Kidney capillary endothelial cell (primary cell): Measurements from ENCODE around the gene CPNE9.
"Not testable (repeated sequence)": the region's sequence is repeated elsewhere in the genome, so short reads cannot be mapped to it uniquely, and the experiment has no call there.

Source experiments
- DNase-seq: peaks from one replicate; pipeline ENCODE4 v3.0.0-alpha.2; 2018; ENCODE audit warnings: low spot score

The CPNE9 gene

GRCh38 chr3:9748031-9748430 lies 44.4 kb downstream of the CPNE9 start:
- DNase-seq = no peak

DNA sequence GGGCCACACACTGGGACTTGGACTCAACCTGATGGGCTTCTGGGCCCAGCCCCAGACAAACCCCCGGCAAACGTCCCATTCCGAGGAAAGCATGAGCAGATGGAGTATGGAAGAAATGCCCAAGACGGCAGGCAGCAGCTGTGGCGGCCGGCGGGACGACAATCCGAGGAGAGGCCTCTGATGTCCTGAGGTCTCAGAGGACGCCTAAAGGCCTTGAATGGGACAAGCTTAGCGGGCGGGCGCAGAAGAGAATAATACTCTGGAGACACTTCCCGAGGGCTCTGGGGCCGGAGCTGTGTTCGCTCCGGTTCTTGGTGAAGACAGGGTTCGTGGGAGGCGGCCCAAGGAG lies 45.6 kb downstream of the CPNE9 start:
- DNase-seq = no peak

GRCh38 chr3:9749645-9750555 lies 46.3 kb downstream of the CPNE9 start, which contains the start of gene OGG1:
Gene OGG1 (plus strand): TSS chr3:9749952. CDS start chr3:9750287, 335 bp downstream.
- peak; percentile 98 for DNase-seq

- no peak for DNase-seq
Measured at GRCh38 chr3:9750556-9751411, 47.2 kb downstream of the CPNE9 start.

DNA sequence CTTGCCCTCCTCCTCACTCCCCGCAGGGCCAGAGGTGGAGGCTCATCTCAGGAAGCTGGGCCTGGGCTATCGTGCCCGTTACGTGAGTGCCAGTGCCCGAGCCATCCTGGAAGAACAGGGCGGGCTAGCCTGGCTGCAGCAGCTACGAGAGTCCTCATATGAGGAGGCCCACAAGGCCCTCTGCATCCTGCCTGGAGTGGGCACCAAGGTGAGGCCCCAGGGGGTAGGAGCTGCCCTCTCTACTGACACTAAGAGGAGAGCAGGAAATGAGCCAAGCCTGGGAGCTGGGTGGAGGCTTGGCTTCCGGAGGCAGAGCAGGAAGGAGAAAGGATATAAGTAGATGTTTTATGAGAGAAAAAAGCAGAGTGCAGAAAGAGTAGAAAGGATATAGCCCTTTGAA lies 51.0 kb downstream of the CPNE9 start:
- DNase-seq = no peak

GRCh38 chr3:9757427-9757826 lies 53.8 kb downstream of the CPNE9 start:
- no peak for DNase-seq

GRCh38 chr3:9760779-9761505 lies 57.3 kb downstream of the CPNE9 start:
- no peak for DNase-seq

- DNase-seq = no peak
Measured at GRCh38 chr3:9761919-9762318, 58.3 kb downstream of the CPNE9 start.

- no peak for DNase-seq
Measured at GRCh38 chr3:9762871-9763270, 59.2 kb downstream of the CPNE9 start.

GRCh38 chr3:9765865-9766264 lies 62.2 kb downstream of the CPNE9 start:
- DNase-seq = no peak

DNA sequence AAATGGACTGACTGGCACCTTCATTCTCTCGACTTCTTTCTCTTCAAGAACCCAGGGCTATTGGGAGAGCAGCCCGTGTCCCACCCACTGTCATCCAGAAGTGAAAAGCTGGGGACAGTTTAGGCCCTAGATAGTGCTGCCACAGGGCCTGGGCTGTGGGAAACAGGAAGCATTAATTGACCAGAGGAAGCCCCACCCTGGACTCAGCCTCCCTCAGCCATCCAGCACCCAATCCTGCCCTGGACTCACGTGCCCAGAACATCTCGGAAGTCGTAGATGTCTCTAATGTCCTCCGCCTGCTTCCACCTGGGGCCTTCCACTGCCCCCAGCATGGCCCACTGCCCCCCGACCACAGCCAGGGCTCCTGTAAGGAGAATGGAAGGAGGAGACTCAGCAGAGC lies 63.8 kb downstream of the CPNE9 start:
- no peak for DNase-seq

GRCh38 chr3:9768141-9768775 lies 64.6 kb downstream of the CPNE9 start:
- no peak for DNase-seq

DNA sequence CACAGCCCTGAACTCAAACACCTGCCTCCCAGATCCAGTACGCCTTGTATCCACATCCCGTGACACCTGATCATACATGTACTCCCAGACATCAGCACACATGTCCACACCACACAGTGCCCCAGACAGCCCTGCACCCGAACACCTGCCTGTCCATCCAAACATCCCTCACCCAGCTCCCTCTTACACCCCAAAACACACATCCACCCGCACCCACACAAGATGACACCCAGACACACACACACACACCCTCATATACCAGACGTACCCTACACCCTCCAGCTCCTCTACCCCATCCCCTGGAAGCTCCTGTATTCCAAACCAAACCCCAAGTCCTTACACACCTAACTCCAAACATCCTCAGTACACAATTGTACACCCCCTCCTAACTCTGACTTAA lies 65.4 kb downstream of the CPNE9 start:
- no peak for DNase-seq

DNA sequence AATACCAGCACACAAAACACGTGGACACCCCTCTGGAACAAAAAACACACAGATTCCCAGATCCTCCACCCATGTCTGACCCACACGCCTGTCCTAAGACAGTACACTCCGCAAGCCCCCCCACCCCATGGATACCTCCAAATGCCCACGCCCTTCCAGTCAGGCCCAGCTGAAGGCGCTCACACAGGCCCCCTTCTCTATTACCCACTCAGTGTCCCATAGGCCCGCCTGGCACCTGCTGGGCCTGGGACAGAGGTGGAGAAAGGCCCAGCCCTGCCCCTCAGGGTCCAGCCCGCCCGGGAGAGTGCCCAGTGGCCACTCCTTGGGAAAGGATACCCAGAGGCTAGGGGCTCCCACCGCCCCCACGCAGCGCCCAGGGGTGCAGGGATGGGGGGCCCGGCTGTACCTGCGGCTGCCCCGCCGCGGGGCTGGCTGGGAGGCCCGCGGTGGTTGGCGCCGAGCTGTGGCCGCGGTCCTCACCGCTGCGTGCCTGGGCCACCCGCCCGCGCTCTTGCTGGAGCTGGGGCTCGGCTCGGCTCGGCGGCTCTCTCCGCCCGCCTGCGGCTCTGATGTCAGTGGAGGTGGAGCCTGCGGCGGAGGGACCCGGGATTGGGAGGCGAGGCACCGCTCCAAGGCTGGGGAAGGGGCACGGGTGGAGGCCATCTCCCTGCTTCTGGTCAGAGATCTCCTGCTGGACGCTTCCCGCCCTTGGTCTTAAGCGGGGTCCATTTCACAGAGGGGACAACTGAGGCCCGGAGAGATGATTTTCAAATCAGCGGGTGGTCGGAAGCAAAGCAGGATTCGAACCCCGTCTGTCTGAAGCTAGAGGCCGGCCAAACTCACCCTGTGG lies 66.0 kb downstream of the CPNE9 start, which contains the start of gene CAMK1:
TSS of gene CAMK1 (minus strand) at position 522 of the 850 bp plus-strand sequence. CDS start 2,198 bp downstream, outside the sequence.
- peak; percentile 56 for DNase-seq

DNA sequence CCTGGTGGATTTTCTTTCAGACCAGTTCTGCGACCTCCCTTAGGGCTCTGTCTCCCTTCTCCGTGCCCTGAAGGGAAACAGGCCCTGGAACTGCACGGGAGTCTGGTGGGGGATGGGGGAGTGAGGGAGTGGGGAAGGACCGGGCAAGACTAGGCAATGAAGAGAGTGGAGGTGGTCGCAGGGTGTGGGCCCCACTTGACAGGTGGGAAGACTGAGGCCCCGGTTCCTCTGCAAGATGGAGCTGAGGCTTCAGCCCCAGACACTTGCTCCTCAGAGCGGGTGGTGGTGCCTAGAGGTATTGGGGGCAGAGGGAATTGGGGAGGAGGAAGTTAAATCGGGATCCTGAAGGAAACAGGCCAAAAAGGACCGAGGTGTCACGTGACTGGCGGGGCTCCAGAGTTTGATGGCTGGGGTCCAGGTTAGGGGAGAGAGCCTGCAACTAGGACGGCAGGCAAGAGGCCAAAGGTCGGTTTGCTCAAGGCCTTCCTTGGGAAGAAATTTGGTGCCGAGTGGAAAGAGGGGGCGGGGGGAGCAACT lies 66.7 kb downstream of the CPNE9 start:
- DNase-seq = no peak

- DNase-seq = not testable (repeated sequence)
Measured at GRCh38 chr3:9771007-9771406, 67.4 kb downstream of the CPNE9 start.

GRCh38 chr3:9776896-9777693 lies 73.5 kb downstream of the CPNE9 start:
- no peak for DNase-seq

- DNase-seq = no peak
Measured at GRCh38 chr3:9777694-9778021, 74.0 kb downstream of the CPNE9 start.

- DNase-seq = no peak
Measured at GRCh38 chr3:9778143-9779074, 74.8 kb downstream of the CPNE9 start.
